Right renal pelvis (tissue), 4 donors: ENCODE measurements around the gene PAOX. TPM values are rescaled to one million over a fixed set of nuclear protein-coding genes. Genes with fewer than 3 reads are reported as not detected.
A peak's percentile ranks its signal among the peaks of the same experiment; 100 is the strongest.

Experiments
- DNase-seq, 4 donors: peaks; one replicate each; pipeline ENCODE4 v3.0.0-alpha.2; 2013; ENCODE audit warnings: low read depth in 4 of 4, low spot score in 3 of 4, missing footprints in 1 of 4
- polyA plus RNA-seq, 4 donors: library from polyadenylated mRNA; unstranded; fragments of 120-200 nt; gene quantifications; one replicate each; pipeline ENCODE4 v1.2.1, GENCODE V29; 2013; ENCODE audit not compliant: insufficient read length in 4 of 4

PAOX gene
- 1 to 10 TPM; 5.5 to 7.6 (median 5.8) TPM for polyA plus RNA-seq

DNA sequence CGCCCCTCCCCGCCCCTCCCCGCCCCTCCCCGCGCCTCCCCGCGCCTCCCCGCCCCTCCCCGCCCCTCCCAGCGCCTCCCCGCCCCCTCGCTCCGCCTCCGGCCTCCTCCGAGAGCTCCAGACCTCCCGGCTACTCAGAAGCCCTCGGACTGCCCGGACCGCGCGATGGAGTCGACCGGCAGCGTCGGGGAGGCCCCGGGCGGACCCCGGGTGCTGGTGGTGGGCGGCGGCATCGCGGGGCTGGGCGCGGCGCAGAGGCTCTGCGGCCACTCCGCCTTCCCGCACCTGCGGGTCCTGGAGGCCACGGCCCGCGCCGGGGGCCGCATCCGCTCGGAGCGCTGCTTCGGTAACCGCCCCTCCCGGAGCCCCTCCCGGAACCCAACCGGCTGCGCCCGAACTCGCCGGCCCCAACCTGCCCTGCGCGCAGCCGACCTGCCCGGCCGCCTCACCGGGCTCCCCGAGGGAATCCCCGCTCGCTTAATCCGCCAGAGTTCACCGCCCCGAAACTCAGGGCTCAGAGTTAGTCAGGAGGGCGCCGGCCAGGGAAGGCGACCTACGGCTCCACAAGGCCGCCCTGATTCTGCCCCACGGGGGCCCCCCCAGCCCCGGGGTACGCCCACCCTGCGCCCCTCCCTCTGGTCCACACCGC is at the start of gene PAOX:
Gene PAOX (plus strand): TSS at position 111 of the 649 bp plus-strand sequence. CDS start 55 bp downstream, at position 166.
- peak in 1 of 4 donors; percentile 48 for DNase-seq

DNA sequence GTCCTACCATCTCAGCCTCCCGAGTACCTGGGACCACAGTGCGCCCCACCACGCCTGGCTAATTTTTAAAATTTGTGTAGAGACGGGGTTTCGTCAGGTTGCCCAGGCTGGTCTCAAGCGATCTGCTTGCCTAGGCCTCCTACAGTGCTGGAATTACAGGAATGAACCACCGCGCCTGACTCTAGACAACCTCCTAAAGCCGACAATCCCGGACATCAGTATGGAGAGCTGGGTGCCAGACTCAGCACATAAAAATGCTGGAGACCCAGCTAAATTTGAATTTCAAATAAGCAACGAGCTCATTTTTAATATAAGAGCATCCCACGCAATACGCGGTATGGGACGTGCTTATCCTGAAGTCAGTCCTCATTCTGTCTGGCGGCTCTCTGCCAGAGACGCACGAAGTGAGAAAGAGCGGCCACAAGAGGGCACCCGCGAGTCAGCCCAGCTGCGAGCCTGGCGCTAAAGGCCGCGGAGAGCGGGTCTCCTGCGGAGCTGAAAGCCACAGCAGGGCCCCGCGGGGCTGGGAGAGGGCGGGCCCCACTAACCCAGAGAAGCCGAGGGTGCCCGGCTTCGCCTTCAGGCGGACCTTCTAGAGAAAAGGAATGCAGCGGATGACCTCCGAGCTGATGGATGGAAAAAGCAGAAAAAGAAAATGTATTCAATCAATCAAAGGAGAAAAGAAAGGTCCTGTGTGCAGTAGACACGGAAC is 49.4 kb upstream of the PAOX start:
- peak; percentile 73 to 89 (median 76) for DNase-seq

DNA sequence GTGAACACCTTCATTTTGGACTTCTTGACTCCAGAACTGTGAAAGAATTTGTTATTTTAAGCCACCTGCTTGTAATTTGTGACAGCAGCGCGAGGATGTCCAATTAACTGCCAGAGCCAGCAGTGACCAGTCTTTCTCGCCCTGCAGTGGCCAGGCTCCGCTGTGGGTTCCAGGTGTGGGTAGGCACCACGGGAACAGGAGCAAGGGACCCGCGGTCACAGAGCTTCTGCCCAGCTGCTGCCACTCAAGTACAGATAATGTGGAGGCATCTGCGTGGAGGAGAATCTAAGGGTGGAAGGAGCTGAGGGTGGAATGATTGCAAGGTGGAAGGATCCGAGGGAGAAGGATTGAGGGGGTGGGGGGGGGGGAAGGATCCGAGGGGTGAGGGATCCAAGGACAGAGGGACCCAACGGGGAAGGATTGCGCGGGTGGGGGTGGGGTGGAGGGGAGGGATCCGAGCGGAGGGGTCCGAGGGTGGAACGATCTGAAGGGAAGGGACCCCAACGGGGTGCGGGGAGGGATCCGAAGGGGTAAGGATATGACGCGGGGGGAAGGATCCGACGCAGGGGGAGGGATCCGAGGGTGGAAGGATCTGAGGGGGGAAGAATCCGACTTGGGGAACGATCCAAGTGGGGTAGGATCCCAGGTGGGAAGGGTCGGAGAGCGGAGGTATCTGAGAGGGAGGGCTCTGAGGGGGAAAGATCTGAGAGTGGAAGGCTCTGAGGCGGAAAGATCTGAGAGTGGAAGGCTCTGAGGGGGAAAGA is 45.9 kb upstream of the PAOX start:
- DNase-seq: no peak

DNA sequence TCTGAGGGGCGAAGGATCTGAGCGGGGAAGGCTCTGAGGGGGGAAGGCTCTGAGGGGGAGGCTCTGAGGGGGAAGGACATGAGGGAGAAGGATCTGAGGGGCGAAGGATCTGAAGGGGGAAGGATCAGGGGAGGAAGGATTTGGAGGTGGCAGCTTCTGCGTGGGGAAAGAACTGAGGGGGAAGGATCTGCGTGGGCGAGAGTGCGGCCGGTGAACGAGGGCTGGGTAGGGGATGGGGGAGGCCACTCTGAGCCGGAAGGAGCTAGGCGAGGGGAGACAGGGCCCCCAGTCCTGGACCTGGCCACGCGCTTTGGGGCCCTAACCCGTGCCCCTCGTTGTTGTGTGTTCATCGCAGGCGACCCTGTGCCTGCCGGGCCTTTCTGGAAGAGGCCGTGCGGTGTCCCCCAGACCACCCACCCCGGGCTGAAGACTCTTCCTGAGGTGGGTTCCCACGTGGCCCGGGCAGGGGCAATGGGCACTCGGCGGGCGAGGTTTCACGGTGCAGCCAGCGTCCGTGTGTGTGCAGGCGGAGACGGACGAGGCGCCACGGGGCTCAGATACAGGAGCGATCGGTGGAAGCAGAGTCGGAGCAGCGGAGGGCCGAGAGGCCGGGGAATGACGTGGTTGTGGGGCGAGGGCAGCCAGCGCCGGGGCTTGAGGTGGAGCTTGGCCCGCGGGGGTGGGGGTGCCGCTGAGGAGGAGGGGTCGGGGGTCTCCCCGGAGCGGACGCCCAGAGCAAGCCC is 44.4 kb upstream of the PAOX start:
- DNase-seq: no peak

DNA sequence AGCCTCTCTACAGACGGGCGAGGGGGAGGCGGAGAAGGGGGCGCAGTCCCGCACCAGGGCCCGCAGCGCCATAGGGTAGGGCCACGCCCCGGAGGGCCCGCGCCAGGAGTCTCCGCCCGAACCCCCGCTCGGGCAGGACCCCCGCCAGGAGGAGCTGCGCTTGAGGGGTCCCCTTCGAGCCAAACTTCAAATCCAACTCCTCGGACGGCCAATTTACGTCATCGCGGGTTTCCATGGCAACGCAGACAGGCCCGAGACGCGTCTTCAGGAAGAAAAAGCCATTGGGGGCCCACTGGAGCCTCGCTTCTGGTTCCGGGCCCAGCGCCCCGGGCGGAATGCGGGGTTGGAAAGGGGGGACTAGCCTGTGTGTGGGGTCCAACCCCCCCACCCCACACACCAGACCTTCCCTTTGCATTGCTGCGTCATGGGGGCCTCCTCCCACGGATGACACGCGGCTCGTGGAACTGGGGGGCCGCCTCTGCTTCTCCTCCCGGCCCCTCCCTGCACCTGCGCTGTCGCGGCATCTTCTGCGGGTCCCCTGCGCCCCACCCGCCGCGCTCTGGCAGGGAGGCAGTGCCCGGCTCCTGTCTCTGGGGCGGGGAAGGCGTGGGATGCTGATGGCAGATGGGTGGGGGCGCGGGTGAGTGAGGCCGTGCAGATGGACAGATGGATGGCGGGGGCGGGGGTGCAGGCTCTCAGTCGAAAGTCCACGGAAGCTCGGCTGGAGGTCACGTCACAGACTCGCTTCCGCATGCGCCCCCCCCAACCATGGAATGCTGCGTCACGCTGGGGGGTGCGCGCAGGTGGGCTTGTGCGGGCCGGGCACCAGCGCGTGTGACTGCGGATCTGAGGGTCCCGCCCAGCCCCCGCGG is 43.6 kb upstream of the PAOX start:
- peak in 1 of 4 donors; percentile 42 for DNase-seq

DNA sequence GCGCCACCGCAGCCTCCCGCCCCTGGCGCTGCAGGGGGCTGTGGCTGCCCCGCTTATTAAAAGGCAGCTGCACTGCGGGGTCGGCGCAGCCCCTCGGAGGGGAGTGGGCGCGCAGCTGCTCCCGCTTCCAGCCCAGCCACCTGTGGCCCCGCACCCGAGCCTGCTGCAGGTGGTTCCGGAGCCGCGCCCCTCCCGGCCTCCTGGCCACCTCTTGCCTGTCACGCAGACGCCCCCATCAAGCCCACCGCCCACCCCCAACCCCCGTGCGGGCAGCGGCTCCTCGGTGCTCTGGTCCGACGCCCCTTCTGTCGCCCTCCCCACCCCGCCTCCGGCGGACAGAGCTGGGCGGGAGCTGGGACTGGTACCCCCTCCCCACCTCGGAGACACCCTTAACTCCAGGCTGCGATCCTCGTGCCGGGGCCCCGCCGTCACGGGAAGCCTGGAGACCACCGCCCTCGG is 42.9 kb upstream of the PAOX start:
- DNase-seq: no peak

DNA sequence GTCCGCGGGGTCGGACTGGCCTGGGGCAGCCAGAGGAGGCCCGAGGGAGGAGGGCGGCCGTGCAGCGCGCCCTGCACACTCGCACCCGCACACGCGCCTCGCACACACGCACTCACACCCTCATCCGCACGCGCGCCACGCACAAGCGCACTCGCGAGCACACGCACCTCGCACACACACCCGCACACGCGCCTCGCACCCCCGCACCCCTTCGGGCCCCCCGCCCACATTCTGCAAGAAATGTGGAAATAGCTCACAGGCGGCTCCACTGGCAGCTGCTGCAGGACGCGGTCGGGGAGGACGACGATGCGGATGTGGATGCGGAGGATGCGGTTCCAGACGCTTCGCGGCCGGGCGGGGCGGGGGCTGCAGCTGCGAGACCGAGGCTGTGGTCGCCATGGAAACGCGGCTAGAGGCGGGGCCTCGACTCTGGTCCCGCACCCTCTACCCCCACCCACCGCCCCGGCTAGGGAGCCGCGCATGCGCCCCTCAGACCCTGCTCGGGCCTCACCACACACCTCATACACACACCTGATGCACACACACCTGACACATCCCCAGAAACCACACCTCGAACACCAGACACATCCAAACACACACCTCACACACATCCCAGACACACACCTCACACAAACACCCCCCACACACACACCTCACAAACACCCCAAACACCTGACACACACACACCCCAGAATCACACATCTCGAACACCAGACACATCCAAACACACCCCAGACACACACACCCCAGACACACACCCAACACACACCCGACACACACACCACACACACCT is 42.3 kb upstream of the PAOX start, which contains the start of gene CALY:
Gene CALY (minus strand): TSS at position 320 of the 793 bp plus-strand sequence. CDS start 7,907 bp downstream, outside the sequence.
- no peak for DNase-seq

DNA sequence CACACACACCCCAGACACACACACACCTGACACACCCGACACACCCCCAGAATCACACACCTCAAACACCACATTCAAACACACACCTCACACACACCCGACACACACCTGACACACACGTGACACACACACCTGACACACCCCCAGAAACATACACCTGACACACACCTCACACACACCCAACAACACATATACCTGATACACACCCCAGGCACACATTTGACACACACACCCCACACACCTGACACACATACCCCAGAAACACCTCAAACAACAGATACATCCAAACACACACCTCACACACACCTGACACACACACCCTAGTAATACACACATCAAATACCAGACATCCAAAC is 41.7 kb upstream of the PAOX start:
- DNase-seq: no peak

DNA sequence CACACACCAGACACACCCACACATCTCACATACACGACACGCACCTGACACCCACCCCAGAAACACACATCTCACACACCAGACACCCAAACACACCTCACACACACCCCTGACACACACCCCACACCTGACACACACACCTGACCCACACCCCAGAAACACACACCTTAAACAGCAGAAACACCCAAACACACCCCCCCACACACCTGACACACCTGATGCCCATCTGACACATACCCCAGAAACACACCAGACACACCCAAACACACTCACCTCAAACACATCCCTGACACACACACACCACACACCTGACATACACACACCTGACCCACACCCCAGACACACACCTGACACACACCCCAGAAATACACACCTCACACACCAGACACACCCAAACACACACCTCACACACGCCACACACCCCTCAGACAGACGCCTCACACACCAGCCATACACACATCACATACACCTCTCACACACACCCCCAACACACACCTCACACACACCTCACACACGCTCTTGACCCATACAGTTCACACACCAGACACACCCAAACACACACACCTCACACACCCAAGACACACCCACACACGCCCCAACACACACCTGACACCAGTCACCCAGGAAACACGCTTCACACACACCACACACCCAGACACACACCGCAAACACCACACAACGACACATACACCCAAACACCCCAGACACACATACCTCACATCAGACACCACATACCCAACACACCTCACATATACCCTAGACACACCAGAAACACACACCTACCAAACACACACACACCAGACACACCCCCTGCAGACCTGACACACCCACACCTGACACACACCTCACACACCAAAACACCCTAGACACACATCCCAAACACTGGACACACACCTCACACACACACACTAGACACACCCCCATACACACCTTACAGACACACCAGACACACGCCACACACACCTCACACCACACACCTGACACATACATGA is 40.7 kb upstream of the PAOX start:
- DNase-seq: no peak

DNA sequence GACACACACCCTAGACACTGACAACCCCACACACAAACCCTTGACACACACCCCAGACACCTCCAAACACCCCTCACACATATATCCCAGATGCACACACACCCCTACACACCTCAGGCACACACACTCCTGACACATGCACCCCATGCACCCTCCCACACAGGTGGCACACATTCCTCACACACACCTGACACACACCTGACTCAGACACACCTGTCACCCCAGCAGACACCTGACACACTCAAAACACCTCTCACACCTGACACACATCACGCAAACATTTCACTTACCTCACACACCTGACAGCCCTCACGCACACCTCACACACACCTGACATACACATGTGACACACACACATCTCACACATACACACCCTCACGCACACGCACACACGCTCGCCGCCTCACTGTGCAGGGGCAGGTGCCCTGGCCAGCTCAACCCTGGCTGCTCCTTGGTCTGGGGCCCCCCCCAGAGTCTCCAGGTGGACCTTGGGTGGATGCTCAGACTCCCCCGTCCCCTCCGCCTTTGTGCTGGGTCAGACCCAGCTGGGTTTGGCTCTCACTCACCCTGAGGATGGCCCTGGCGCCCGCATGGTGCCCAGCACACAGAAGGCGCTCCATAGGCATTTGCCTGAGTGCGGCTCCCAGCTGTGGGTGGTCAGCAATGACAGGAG is 39.2 kb upstream of the PAOX start:
- no peak for DNase-seq

DNA sequence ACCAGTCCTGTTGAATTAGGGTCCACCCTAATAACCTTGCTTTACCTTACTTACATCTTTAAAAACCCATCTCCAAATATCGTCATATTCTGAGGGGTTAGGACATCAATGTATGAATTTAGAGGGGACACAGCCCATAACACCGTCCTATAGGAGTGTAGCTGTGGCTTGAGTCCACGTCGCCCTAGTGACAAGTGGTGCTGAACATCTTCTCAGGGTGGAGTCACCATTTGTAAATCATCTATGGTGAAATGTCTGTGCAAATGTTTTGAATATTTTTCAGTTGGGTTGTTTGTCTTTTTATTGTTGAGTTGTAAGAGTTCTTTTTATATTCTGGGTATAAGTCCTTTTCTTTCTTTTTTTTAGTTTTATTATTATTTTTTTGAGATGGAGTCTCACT is 37.1 kb upstream of the PAOX start:
- DNase-seq: no peak

DNA sequence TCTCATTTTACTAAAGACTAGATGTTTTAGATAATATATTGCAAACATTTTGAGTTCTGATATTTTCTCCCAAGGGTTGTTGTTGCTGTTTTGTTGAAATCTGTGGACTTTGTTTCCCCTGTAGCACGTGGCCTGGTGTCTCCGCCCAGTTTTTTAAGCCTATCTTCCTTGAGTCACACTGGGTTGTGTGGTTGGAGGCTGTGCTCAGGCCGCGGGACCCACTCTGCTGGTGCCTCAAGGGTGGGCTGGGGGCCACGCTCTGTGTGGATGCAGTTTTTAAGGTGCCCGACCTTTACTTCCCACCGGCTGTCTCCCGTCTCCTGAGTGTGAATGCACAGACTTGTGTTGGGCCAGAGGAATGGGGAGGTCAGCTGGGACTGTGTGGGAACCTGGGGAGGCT is 36.1 kb upstream of the PAOX start:
- no peak for DNase-seq

DNA sequence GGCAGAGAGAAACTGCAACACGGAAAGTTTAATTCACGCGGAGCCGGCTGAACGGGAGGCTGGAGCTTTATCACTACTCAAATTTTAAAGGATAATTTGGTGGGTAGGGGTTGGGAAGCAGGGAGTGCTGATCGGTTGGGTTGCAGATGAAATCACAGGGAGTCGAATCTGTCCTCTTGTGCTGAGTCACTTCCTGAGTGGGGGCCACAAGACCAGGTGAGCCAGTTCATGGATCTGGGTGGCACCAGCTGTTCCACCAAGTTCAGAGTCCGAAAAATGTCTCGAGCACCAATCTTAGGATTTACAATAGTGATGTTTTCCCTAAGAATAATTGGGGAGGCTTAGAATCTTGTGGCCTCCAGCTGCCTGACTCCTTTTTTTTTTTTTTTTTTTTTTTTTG is 35.5 kb upstream of the PAOX start:
- no peak for DNase-seq

DNA sequence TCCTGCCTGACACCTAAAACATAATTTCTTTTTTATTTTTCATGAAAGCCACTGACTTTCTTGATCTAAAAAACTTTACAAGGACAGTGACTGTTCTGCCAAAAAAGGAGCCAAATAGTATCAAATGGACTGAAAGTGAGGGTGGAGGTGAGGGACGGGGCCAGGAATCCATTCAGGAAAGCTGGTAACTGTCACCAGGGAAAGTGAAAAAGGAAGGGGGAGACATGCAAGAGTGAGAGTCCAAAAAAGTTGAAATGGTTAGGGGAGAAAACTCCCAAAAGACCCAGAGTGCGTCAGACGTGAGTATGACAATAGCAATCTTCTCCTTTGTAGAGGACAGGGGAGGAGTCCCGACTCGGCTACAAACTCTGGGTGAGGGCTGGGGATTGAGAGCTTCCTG is 34.8 kb upstream of the PAOX start:
- no peak for DNase-seq

DNA sequence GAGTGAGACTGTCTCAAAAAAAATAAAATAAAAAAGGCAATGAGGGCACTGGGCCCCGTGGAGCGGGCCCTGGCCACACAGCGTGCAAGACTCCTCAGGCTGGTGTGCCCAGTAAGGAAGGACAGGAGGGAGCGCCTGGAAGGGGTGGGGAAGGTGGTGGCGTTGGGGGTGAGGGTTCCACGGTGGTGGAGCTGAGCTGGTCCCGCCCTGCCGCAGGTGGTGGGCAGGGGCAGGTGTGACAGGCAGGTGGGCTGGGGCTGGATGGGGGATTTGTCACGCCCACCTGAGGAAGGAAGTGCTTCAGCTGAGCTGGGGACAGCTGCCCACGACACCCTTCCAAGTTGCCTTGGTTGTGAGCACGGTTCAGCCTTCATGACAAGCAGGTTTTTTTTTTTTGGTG is 32.6 kb upstream of the PAOX start:
- no peak for DNase-seq

DNA sequence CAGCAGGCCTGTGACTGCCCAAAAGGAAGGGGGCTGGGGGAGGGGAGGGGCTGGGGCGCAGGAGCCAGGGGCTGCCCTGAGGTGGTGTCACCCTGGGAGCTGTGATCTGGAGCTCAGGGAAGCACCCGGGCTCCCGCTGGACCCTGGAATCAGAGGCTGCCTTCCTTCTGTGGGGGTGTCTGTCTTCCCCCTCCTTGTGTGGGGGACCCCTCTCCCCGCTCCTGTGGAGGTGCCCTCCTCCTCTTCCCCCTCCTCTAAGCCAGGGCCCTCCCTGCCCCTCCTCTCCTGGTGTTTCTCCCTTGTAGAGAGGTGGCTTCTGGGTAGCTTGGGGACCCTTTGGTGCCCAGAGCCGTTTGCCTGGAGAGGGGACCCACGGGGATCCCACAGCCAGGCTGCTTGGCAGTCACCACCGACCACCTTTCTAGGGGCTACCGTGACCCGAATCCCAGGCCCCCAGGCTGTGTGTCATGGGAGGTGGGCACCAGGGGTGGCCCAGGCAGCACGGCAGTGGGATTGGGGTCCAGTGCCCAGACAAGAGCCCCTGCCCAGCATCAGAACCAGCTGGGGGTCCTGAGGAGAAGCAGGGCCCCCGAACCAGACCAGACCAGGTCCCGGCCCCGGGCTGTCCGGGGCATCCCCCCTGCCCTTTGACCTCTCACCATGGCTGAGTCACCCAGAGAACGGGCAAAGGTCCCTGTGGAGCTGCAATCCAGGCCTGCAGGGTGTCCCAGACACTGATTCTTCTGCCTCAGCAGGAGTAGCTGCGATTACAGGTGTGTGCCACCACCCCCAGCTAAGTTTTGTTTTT is 31.1 kb upstream of the PAOX start:
- DNase-seq: no peak
